Measurements from ENCODE around the gene ZNF662.

ZNF662 gene

DNA sequence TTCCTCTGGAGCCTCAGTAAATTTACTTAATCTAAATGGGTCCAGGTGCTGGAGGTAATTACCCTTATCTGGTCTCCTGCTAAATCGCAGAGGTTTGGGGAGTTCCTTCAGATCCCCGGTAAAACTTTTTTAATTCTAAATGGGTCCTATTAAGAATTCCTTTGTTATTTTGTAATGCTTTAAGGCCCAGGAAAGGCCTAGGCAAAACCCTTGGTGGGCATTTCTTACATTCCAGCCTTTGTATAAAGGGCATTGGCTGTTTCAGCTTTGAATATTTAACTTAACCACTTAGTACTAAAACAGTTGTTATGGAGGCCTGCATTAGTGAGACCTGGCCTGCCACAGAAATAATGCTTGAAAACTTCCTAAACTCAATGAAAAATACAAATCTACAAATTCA is 14.9 kb upstream of the ZNF662 start:
- no peak for DNase-seq

DNA sequence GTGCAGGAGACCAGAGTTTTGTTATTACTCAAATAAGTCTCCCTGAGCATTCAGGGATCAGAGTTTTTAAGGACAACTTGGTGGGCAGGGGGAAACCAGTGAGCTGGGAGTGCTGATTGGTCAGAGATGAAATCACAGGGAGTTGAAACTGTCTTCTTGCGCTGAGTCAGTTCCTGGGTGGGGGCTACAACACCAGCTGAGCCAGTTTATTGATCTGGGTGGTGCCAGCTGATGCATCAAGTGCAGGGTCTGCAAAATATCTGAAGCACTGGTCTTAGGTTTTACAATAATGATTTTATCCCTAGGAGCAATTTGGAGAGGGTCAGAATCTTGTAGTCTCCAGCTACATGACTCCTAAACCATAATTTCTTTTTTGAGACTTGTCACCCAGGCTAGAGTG is 13.8 kb upstream of the ZNF662 start:
- no peak for DNase-seq

DNA sequence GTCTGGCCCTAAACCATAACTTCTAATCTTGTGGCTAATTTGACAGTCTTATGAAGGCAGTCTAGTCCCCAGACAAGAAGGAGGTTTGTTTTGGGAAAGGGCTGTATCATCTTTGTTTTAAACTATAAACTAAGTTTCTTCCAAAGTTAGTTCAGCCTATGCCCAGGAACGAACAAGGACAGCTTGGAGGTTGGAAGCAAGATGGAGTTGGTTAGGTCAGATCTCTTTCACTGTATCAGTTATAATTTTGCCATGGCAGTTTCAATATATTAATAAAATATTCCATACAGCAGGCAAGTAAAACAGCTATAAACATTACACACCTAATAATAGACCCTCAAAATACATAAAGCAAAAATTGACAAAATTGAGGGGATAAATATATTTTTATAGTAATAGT is 13.1 kb upstream of the ZNF662 start:
- DNase-seq: no peak

DNA sequence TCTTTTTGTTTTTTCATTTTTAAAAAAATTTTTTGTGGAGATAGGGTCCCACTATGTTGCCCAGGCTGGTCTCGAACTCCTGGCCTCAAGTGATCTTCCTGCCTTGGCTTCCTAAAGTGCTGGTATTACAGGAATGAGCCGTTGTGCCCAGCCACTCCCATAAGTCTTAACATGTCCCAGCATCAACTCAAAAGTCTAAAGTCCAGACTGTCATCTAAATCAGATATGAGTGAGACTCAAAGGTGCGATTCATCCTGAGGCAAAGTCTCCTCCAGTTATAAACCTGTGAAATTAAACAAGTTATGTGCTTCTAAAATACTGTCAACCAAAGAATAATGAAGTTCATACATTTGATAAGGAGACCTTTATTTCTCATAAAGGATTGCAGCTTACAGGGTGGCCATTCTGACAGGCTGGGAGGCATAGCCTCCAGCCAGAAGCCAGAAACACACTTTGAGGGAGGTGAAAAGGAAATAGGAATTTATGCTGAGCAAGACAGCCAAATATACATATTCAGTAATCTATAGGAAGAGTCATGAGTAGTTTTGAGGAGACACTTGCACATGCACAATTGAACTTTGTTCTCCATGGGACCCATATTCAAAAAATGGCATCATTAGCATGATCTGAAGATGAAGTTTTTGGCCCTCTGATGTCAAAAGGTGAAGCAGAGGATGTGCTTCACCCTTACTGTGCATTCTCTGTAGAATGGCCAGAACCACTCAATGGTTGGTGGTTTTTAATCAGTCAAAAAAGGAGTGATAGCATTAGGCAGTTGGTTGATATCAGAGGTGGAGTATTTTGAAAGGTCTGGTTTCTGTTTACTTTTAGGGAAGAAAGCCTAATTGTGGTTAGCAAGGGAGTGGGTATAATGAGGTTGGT is 11.0 kb upstream of the ZNF662 start:
- no peak for DNase-seq

DNA sequence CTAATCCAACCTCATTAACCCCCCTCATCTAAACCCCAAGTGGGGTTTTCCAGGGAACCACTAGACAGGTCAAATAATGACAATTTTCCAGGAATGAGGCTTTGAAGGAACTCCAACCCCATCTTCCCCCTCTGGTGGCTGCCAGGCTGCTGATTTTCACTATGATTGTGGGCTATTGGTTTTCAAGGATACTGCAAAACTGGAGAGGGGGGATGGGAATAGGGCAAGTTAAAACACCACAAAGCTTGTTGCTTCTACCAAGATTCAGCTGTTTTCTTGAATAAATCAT is 10.4 kb upstream of the ZNF662 start:
- DNase-seq: no peak

DNA sequence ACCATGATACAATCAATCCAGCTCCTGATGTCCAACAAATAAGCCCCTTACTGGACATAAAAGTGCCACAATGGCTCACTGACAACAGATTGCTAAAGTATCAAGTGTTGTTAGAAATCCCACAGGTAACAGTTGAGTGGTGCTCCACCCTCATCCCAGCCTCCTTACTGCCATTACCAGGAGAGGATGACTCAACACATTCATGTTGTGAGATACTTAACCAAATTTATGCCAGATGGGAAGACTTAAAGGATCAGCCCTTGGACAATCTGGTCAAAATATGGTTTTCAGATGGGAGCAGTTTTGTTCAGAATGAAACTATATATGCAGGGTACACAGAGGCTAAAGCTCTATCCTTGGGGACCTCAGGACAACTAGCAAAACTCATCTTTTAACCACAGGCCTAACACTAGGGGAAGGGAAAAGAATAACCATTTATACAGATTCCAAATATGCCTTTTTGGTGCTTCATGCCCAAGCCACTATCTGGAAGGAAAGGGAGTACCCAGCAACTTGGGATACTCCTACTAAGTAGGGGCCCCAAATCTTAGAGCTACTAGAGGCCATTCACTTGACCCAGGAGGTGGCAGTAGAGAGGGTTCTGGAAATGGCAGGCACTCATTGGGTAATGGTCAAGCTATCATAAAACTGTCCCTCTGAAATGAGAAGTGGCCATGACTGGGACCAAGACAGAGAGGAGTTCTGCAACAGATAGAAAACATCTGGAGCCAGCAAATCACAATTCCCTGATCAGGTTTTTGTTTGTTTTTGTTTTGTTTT is 6.9 kb upstream of the ZNF662 start:
- no peak for DNase-seq

- no peak for DNase-seq
Measured at GRCh38 chr3:42900226-42901072, 5.5 kb upstream of the ZNF662 start.

GRCh38 chr3:42901073-42901415 is 4.9 kb upstream of the ZNF662 start:
- no peak for DNase-seq

DNA sequence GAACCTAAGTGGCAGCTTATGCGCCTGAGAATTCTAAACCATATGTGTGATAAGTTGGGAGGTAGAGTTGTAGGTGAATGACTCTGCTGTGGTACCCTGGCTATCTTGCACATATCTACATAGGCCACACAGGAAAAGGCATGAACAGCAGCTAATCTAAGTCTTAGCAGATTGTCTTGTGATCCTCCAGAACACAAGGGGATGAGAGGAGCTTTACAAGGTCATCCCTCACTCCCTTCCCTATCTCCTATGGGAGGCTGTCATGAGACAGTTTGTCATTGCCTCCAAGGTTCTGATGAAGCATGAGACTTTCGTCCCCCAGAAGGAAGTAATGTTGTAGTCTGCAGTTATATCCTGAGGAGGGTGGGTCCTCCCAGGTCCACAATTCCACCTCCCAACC is 3.7 kb upstream of the ZNF662 start:
- no peak for DNase-seq

DNA sequence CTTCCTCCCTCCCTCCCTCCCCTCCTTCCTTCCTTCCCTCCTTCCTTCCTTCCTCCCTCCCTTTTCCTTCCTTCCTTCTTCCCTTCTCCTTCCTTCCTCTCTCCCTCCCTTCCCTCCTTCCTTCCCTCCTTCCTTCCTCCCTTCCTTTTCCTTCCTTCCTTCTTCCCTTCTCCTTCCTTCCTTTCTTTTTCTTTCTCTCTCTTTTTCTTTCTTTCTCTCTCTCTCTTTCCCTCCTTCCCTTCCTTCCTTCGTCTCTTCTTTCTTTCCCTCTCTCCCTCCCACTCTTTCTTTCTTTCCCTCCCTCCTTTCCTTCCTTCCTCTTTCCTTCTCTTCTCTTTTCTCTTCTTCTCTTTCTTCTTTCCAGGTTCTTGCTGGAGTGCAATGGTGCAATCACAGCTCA is 1.9 kb upstream of the ZNF662 start:
- DNase-seq: no peak

DNA sequence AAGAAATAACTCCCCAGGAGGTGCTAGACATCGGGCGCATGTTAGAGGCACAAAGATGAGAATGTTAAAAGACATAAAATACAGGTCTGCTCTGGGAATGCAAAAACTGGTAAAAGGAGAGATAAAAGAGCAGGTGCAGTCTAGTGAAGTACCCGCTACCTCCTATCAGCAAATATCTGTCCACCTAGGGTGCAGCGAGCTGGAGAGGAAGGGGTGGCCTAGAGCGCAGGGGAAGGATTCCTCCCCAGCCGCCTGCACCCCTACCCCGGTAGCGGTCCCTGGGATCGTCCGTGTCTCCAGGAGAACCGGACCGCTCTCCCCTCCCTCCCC is 237 bp upstream of the ZNF662 start:
- no peak for DNase-seq

DNA sequence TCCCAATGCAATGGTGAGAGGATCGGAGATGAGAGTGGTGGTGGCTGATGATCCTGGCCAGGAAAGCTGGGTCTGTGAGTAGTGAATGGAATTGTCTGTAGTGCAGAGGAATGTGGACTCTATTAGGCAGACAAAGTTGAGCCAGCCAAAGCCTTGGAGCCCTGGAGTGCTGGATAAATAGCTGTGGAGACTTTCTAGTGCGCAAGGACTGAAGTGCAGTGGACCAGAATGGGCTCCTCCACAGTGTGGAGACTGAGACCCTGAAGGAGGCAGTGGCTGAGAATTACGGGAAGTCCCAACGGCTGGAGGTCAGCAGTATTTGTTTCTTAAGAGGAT is 874 bp downstream of the ZNF662 start:
- DNase-seq: no peak

- no peak for DNase-seq
Measured at GRCh38 chr3:42908675-42909074, 2.7 kb downstream of the ZNF662 start.

GRCh38 chr3:42911551-42911950 is 5.6 kb downstream of the ZNF662 start:
- no peak for DNase-seq

DNA sequence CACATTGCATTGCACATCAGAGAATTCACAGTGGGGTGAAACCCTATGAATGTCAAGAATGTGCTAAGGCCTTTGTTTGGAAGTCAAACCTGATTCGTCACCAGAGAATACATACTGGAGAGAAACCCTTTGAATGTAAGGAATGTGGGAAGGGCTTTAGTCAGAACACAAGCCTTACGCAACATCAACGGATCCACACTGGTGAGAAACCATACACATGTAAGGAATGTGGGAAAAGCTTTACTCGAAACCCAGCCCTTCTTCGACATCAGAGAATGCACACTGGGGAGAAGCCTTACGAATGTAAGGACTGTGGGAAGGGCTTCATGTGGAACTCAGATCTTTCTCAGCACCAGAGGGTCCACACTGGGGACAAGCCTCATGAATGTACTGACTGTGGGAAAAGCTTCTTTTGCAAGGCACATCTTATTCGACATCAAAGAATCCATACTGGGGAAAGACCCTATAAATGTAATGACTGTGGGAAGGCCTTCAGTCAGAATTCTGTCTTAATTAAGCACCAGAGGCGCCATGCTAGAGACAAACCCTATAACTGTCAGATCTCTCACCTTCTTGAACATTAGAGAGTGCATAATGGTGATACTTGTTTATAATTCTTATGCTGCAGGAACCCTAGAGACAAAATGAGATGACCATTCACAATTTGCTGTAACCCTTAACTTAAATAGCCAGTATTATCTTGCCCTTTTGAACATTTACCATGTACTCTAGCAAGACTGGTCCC is 9.0 kb downstream of the ZNF662 start:
- DNase-seq: no peak

DNA sequence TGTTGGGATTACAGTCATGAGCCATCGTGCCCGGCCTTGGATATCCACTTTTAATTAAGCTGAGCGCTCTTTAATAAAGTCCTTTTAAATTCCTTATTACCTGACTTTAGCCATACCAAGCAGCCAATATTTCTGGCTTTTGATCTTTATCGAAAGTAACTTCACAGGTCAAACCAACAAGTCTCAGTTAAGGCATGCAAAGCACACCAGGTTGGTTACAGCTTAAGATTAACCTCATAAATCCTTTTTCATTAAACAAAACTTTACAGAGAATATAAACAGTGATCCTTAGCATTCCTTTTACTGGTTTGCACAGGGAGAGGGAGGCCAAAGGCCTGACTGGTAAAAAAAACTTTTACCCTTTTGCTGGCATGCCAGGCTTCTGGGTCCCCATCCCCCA is 17.7 kb downstream of the ZNF662 start:
- no peak for DNase-seq

DNA sequence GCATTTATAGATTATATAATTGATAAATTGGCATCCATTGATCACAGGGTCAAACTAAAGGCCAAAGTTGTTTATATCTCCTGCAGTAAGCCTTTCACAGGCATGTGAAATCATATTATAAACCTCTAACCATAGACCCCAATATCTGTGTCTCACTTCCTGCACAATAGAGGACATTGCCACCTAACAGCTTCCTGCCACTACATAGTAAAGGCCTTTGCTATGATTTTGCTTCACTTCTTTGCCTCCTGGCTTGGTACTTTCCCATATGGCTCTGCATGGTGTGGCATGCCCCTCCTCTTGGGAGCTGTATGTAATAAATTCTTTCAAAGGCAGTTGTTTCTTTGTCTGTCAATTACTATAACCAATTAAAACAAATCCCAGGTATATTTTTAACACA is 20.4 kb downstream of the ZNF662 start:
- DNase-seq: no peak

DNA sequence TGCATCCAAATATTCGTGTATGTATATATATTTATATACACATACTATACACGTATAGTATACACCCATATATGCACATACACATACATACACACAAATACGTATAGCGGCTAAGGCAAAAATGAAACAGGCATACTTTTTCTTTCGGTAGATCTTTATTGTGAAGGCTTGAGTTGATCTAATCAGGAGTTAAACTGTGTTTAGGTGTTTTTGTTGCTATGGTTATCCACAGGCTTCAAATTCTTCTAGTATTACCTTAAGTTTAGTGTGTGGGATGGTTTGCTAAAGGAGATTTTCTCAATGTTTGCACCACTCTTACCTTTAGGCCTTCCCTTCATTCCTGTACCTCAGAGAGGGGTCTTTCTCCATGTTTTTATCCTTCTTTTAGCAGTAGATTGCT is 28.2 kb downstream of the ZNF662 start:
- DNase-seq: no peak

DNA sequence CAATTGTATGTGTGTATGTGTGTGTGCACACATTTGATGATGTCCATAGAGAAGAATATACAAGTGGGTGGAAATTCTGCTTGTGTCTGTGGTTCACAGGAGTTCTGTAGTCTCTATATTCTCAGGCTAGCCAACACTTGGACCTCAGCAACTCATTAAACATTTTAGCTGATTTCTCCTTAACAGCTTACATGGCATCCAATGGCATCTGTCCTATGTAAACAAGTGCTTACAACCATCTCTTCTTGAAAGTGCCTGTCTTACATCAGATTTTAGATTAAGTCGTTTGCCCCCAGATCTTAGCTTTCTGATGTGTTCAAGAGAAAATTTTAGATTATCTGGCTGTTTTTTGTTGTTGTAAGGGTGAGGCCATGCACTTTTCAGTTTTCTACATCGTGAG is 29.0 kb downstream of the ZNF662 start:
- no peak for DNase-seq

GRCh38 chr3:42935472-42935871 is 29.5 kb downstream of the ZNF662 start:
- peak; percentile 20 for DNase-seq

- DNase-seq: no peak
Measured at GRCh38 chr3:42936157-42936981, 30.4 kb downstream of the ZNF662 start.

GRCh38 chr3:42937334-42937733 is 31.4 kb downstream of the ZNF662 start:
- no peak for DNase-seq

Measured in CD4-positive, alpha-beta T cell treated with Interleukin-21 for 1 hour (primary cell).